ENCODE measurements around the gene LMCD1.
"Not testable (repeated sequence)": the region's sequence is repeated elsewhere in the genome, so short reads cannot be mapped to it uniquely, and the experiment has no call there.

Gene LMCD1

GRCh38 chr3:8574040-8574669 lies 72.5 kb downstream of the LMCD1 start:
- no peak for DNase-seq
- intact Hi-C loops (cut with DNase I) = no loop called here

- intact Hi-C loops (cut with DNase I) = no loop called here
- DNase-seq = no peak
Measured at GRCh38 chr3:8574670-8575322, 73.2 kb downstream of the LMCD1 start.

DNA sequence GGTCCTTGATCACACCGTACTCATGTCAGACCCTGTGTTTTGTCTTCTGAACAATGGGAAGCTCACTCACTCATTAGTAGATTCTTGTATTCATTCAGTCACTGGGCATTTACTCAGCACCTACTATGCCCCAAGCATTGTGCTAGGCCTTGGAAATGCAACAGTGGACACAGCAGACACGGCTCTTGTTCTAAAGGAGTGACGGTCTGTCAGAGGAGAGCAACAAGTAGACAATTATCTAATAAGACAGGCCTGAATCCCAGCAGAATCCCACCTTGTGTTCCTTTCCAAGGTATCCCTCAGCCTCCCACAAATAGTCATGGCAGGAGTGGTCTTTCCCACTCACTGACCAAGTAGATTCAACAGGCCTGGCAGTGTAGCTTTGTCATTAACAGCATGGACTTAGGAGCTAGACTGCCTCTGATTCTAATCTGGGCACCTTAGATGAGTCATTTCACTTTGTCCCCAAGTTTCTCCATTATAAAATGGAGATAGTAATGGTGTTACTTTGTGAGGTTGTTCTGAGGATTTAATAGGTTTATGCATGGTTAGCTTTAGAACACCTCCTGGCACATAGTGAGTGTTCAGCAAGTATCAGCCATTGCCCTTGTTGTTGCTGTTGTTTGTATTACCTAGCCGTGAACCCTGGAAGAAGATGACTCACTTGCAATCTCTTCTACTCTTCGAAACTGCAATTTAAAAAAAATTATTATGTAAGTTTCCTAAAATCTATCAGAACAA lies 73.9 kb downstream of the LMCD1 start:
- intact Hi-C loops (cut with DNase I) = no loop called here
- DNase-seq = no peak

DNA sequence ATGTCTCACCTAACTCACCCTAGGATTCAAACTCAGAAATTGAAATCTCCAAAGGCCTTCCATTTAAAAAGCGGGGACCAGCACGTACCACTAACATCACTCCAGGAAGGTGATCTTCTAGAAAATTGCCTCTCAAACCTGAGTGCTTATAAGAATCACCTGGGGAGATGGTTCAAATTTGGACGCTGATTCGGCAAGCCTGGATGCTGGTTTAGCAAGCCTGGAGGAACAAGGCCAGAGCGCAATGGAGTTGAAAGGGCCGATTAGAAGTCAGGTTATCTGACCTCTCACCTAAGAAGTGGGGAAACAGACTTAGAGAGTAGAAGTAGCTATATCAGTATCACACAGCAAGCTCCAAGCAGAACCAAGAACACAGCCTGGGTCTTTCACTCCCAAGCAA lies 74.8 kb downstream of the LMCD1 start:
- no peak for DNase-seq
- intact Hi-C loops (cut with DNase I) = no loop called here

GRCh38 chr3:8576841-8577571 lies 75.4 kb downstream of the LMCD1 start:
- DNase-seq = no peak
- intact Hi-C loops (cut with DNase I) = no loop called here

- intact Hi-C loops (cut with DNase I) = no loop called here
- DNase-seq = no peak
Measured at GRCh38 chr3:8578282-8578681, 76.7 kb downstream of the LMCD1 start.

DNA sequence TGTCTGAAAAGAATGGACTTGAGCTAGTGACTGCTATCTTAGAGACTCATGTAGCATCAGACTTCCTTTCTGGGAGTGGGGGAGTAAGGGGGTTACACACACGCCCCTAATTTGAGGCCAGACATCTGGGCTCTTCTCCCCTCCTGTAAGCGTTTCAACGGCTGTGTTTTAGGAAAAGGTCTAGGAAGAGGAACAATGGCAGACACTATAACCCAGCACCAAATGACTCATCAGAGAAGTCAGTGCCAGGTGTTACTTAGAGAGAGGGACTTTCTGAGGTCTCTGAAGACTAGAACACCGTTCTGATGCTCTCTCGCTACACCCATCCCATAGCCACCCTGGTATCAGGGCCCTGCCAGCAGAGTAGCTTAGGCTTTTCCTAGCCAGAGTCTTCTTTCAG lies 77.5 kb downstream of the LMCD1 start:
- DNase-seq = no peak
- intact Hi-C loops (cut with DNase I) = no loop called here

DNA sequence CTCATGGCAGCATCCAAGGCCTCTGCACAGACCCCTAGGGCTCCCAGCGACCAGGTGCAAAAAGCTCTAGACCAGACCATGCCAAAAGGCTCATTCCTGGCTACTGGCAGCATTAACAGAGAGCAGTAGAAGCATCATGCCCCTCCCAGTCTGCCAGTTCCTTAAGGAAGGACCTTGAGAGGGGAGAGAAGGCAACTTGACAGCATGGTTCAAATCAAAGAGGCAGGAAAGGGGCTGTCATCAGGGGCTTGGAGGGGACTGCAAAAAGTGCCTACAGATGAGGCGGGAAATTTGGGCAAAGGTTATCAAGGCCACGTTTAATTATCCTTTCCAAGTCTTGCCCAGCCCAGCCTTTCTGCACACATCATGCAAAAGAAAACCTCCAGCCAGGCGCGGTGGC lies 78.3 kb downstream of the LMCD1 start:
- DNase-seq = no peak
- intact Hi-C loops (cut with DNase I) = no loop called here

GRCh38 chr3:8580434-8580833 lies 78.8 kb downstream of the LMCD1 start:
- intact Hi-C loops (cut with DNase I); DNase-seq: not testable (repeated sequence)

DNA sequence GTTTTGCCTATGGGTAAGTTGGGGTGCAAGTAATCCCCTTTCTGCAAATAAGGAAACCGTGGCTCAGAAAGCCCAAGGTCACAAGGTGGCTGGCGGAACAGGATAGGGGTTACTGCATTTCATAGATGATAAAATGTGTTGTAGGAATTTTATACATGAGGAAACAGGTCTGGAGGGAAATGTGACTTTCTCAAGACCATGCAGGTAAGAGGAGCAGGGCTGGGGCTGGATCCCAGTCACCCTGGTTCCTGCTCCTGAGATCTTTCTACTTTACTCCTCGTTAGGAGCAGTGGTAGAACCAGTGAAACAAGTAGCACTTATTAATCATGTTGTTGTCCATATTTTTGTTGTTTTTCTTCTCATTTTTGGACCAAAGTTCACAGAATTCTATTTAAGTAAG lies 79.8 kb downstream of the LMCD1 start:
- intact Hi-C loops (cut with DNase I) = no loop called here
- no peak for DNase-seq

DNA sequence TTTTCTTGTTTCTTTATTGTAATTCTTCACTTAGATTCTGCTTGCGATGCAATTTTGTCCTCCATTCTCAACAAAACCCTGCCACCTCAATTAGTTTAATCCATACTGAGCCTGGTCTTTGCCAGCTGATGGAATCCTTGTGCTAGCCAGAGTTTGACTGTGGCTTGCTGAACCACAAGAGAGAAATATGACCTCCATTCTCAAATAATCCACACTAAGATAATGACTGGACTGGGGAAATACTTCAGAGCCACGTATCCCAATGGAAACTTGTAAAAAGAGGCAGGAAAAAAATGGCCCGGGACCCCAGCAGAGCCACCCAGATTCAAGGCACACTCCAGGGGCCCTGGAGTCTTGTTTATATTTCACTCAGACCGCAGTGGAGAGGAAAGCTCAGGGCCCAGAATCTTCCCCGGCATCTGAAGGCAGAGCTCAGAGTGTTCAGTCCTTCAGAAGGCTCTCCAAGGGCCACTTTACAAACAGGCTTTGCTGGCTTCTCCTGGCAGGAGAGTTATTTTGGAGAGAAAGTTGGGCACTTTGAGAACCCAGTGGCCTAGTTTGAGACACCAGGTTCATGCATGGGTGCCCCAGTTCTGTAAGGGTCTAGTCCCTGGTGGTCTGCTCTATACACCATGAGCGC lies 80.3 kb downstream of the LMCD1 start:
- no peak for DNase-seq
- intact Hi-C loops (cut with DNase I) = no loop called here

GRCh38 chr3:8584661-8585060 lies 83.0 kb downstream of the LMCD1 start:
- no peak for DNase-seq
- intact Hi-C loops (cut with DNase I) = no loop called here

DNA sequence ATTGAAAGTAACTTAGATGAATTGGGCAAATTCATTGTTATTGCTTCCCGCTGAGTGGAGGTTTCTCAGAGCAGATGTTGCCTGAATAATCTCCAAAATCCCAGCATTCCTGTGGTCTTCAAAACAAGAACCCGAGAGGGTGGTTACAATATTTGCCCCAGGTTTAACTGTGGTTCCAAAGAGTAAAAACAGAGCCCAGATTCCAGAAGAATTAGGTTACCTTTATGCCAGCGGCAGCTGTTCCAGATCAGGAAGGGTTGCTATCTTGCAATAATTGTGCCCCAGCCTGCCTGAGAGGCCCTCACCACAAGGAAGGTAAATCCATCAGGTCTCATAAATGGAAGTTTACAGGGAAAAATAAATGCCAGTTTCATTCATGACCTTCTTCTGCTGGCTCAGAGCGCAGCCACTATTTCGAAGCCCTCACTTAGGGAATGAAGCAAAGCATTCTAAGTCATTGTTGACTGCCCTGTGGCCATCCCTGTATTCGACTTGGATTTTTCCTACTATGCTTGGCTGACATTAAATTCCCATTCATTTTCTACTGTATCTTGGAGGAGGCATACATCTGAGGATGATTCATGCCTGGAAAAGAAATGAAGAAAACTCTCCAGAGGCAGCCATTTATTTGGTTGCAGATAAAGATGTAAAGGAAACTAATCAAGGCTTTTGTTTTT lies 88.4 kb downstream of the LMCD1 start:
- peak in 1 of 42 donors; percentile 26 for DNase-seq
- intact Hi-C loops (cut with DNase I) = no loop called here

GRCh38 chr3:8593021-8593827 lies 91.6 kb downstream of the LMCD1 start:
- intact Hi-C loops (cut with DNase I) = no loop called here
- peak in 2 of 42 donors; percentile 33 to 39 for DNase-seq

DNA sequence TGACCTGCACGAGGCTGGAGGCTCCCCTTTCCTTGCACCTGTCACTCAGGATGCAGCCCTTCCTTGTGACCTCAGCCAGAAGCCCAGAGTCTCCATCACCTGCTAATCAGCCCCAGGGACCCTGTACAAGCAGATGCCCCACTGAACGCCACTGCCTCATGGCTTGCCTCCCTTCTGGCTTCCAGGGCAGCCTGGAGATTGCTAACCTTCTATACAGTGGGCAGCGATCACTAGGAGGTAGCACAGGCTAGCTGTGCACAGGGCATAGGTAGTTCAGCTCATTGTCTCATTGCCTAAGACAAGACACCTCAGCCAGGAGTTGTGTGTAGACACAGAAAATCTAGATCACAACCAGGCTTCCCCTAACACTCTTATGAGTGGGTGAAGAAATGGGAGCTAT lies 93.6 kb downstream of the LMCD1 start:
- intact Hi-C loops (cut with DNase I) = no loop called here

DNA sequence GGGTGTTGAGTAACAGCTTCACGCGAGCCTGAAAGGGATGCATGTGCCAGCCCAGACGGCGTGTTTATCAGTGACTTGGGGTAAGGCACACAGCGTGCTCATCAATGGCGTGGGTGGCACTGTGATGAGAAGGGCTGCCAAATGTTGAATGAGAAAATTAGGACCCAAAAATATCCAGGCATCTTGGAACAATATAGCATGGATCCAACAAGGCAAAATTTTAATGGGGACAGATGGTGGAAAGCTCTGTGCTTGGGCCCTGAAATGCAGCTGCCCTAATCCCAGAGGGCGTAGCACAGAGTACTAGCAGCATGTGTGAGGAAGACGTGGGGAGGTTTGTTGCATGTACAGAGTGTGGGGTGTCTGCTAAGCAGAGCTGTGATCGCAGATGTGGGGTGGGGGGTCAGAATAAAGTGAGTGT lies 94.1 kb downstream of the LMCD1 start:
- intact Hi-C loops (cut with DNase I) = no loop called here
- DNase-seq = peak in 40 of 42 donors; percentile 14 to 81 (median 58)

More for the DNA sequence above, 93.6 kb downstream of the LMCD1 start:
- DNase-seq = no peak

GRCh38 chr3:8596321-8597218 lies 94.9 kb downstream of the LMCD1 start:
- DNase-seq = peak in 1 of 42 donors; percentile 28
- intact Hi-C loops (cut with DNase I) = no loop called here
